Measurements from ENCODE around the gene PCBP4. TPM values are rescaled to one million over a fixed set of nuclear protein-coding genes. Genes with fewer than 3 reads are reported as not detected.

PCBP4 gene
- 20.9 and 23.9 TPM in 2 replicates for total RNA-seq

DNA sequence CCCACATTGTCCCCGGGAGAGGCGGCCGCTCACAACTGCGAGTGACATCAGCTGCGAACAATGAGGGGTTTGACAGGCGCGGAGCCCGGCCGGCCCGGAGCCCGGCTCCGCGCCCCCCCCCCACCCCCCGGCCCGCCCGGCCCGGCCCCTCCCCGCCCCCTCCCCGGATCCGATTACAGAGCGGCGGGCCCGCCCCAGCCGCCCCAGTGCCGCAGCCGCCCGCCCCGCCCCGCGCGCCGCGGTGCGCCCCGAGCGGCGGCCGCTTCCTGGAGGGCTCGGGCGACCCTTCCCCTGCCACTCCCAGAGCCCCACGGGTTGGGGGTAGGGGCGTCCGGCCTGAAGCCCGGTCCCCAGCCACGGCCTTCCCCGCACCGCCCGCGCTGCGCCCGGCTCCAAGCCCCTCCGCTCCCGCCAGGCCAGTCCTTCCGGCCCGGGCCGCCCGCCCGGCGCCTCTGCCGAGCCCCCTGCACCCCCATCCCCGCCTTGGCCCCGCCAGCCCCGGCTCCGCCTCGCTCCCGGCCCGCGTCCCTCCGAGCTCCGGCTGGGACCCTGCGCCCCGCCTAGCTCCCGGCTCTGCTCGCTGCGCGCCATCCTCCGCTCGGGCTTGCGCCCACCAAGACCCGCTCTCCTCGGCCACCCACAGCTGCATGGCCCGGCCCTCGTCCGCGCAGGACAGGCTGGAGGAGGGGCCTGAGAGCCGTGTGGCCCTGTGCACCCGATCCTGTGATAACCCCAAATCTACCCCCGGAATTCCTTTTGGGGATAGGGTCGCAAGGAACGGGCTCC lies at the start of gene PCBP4:
Gene PCBP4 (minus strand): TSS at position 71 of the 786 bp plus-strand sequence. CDS start 6,214 bp downstream, outside the sequence.

GRCh38 chr3:51995346-51996163 lies 28.3 kb upstream of the PCBP4 start, which contains the start of gene RPL29:
Gene RPL29 (minus strand): TSS chr3:51995895. CDS start chr3:51995461, 434 bp downstream.

DNA sequence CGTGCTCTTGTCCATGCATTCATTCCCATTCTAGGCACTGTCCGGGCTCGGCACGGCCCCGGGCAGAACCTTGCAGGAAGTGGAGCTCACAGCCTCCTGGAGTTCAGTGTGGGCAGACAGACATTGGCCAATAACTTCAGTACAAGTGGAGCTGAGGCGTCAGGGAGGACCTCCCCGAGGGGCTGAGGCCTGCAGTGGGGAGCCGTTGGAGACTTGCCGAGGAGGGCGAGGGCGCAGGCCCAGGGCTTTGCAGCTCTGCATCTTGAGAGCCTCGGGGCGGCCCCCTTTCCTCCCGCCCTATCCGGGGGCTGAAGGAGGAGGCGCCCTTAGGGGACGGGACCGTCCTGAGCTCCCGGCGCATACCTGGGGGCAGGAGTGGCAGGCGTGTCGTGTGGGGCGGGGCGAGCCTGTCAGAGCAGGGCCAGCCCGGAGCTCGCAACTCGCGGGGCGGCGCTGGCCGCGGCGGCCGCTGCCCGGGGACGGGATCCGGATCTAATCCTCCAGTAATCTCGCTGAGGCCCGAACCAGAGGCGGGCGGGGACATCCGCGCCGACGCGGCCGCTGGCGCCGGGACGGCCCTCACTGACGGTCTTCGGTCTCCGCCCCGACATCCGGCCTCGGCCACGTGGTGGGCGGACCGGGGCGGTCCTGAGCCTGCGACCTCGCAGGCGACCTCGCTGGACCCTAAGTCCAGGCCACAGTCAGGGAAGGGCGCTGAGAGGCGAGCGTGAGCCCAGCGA lies 15.8 kb upstream of the PCBP4 start, which contains the start of gene ACY1:
Gene ACY1 (plus strand): TSS at position 698 of the 740 bp plus-strand sequence. CDS start 530 bp downstream, outside the sequence.

GRCh38 chr3:51974963-51975851 lies 8.0 kb upstream of the PCBP4 start, which contains the start of gene ABHD14A:
Gene ABHD14A (plus strand): TSS chr3:51975064. CDS start chr3:51975136, 72 bp downstream.

DNA sequence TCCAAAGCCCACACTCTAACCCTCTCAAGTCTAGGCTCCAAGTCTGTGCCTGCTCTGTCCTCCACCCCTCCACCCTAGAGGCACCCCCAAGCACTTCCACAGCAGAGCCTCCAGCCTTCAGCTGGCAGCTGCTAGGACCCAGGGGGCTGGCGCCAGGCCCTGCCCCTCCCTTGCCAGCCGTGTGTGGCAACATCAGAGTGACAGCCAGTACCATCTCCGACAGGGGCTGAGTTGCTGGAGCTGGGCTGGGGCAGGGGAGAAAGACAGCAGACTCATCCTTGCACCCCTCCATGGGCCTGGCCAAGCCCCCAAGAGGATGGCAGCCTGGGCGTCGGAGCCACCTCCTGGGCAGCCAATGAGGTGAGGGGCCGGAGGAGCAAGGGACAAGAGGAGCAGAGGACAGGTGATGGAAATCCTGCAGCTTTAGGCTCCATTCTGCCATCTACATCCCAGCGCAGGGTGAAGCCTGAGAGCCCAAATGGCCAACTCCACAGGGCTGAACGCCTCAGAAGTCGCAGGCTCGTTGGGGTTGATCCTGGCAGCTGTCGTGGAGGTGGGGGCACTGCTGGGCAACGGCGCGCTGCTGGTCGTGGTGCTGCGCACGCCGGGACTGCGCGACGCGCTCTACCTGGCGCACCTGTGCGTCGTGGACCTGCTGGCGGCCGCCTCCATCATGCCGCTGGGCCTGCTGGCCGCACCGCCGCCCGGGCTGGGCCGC lies 11.9 kb downstream of the PCBP4 start, which contains the start of gene GPR62:
Gene GPR62 (plus strand): TSS at position 207 of the 718 bp plus-strand sequence. CDS start 272 bp downstream, at position 479.

DNA sequence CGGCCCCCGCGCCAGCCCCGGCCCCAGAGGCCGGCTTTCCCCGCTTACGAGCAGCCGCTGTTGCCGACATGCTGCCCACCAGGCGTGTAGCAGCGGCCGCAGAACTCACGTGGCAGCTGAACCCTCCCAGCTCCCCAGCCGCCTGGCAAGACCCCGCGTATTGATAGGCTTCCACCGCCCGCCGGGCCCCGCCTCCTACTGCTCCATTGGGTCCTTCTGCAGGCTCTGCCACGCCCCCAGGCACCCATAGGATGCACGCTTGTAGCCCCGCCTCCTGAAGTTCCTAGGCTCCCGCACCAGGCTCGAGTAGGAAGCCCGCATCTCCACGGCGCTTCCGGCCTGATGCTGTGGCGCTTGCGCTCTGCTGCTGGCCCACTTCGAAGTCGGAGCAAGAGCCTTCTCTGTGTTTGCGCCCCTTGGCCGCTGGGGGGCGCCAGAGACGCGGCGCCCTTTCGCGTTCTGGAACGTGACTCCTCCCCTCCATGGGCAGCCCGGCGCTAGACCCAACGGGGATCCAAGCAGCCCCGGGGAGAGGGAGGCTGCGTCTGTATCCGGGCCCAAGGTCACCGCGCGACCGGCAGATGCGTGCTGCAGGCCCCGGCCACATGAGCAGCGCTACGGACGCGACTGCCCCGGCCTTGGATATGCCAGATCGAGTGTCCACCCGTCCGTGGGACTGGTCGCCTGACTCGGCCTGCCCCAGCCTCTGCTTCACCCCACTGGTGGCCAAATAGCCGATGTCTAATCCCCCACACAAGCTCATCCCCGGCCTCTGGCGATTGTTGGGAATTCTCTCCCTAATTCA lies 25.3 kb downstream of the PCBP4 start, which contains the start of the genes PARP3 and RRP9:
Gene PARP3 (plus strand): TSS at position 566 of the 805 bp plus-strand sequence. CDS start 993 bp downstream, outside the sequence.
Gene RRP9 (minus strand): TSS at position 107 of the 805 bp plus-strand sequence. CDS start 37 bp downstream, at position 70.

Small RNA genes within 50 kb of the gene (small RNA-seq; reads per million reads assigned to genes)
- gene AC115284.1: not detected

Other genes with a start within 250 kb of the PCBP4 start
- gene IQCF6, start 188.2 kb downstream of the PCBP4 start, total RNA-seq: not detected in 2 replicates
- gene IQCF2, start 105.8 kb downstream of the PCBP4 start, total RNA-seq: not detected in 2 replicates
- gene IQCF5, start 91.9 kb downstream of the PCBP4 start, total RNA-seq: not detected in 2 replicates
- gene IQCF1, start 64.1 kb downstream of the PCBP4 start, total RNA-seq: not detected in 2 replicates
- 35.3 and 37.5 TPM in 2 replicates for gene RRP9, start 25.6 kb downstream of the PCBP4 start, total RNA-seq
- gene PARP3, start 25.1 kb downstream of the PCBP4 start, total RNA-seq: 19.2 and 29.4 TPM in 2 replicates
- gene GPR62, start 12.1 kb downstream of the PCBP4 start, total RNA-seq: 0.20 TPM in 1 of 2 replicates, not detected in the other
- gene ABHD14B, start 6.6 kb upstream of the PCBP4 start, total RNA-seq: 32.6 and 41.5 TPM in 2 replicates
- 6.8 and 13.6 TPM in 2 replicates for gene ABHD14A, start 7.6 kb upstream of the PCBP4 start, total RNA-seq
- gene ACY1, start 16.1 kb upstream of the PCBP4 start, total RNA-seq: 71.7 and 79.0 TPM in 2 replicates
- gene RPL29, start 28.4 kb upstream of the PCBP4 start, total RNA-seq: 932 and 1,672 TPM in 2 replicates
- gene DUSP7, start 89.1 kb upstream of the PCBP4 start, total RNA-seq: 8.1 and 19.5 TPM in 2 replicates
- gene POC1A, start 187.0 kb upstream of the PCBP4 start, total RNA-seq: 9.9 and 11.9 TPM in 2 replicates
- gene ALAS1, start 230.7 kb upstream of the PCBP4 start, total RNA-seq: 30.5 and 38.3 TPM in 2 replicates